ENCODE results near the gene VAV1. TPM values are rescaled to one million over a fixed set of nuclear protein-coding genes. Genes with fewer than 3 reads are reported as not detected.

The VAV1 gene
- total RNA-seq, 4 donors from 2014 or later = 1.0 to 2.0 (median 1.4) TPM

DNA sequence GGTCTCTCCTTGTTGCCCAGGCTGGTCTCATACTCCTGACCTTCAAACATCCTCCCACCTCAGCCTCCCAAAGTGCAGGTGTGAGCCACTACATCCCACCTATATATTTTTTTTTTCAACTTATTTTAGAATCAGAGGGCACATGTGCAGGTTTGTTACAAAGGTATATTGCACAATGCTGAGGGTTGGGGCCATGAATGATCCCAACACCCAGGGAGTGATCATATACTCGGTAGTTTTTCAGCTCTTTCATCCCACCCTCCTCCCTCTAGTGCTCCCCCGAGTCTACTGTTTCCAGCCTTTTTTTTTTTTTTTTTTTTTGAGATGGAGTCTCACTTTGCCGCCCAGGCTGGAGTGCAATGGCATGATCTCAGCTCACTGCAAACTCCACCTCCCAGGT, 76.5 kb downstream of the VAV1 start:
- no peak overlapping the region for H3K4me3 ChIP-seq (ENCODE audit: low read depth, poor library complexity, severe bottlenecking)
- TF ChIP-seq CTCF (IDR thresholded peaks at IDR 0.05) (no peak), POLR2A (IDR thresholded peaks at IDR 0.05) (no peak)
- intact Hi-C loops (cut with DNase I; ENCODE audit: low total_unique reads) = no loop called here
- WGBS, 2 donors = 73 to 84% methylated on average over 3 of the region's 3 CpGs
- no peak for DNase-seq (ENCODE audit: low spot score in 2 of 2)

DNA sequence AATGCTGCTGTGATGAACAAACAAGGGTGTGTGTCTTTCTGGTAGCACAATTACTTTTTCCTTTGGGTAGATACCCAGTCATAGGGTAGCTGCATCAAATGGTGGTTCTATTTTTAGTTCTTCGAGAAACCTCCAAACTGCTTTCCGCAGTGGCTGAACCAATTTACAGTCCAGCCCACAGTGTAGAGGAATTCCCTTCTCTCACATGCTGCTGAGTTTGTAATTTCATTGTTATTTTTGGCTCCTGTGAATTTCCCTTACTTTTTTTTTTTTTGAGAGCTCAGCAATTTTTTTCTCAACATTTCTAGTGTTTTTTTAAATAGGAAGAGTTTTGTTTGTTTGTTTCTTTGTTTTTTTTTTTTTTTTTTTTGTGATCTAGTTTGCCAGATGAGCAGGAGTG, 77.4 kb downstream of the VAV1 start:
- WGBS, 2 donors = 52 to 69% methylated on average over 2 of the region's 2 CpGs
- no peak for DNase-seq (ENCODE audit: low spot score in 2 of 2)
- no peak overlapping the region for H3K4me3 ChIP-seq (ENCODE audit: low read depth, poor library complexity, severe bottlenecking)
- TF ChIP-seq CTCF (IDR thresholded peaks at IDR 0.05) (no peak), POLR2A (IDR thresholded peaks at IDR 0.05) (no peak)
- intact Hi-C loops (cut with DNase I; ENCODE audit: low total_unique reads) = no loop called here

DNA sequence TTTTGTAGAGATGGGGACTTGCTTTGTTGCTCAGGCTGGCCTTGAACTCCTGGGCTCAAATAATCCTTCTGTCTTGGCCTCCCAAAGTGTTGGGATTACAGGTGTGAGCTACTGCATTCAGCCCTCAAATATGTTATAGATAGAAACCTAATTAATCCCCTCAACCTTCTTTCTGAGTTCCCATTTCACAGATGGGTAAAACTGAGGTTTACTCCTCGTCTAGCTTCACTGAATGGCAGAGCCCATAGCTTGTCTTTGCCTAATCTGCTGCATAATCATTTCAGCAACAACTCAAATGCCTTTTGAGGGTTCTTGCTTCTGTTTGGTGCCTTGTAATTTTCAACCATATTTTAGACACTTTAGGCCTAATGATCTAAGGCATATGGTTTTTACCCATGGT, 78.9 kb downstream of the VAV1 start:
- WGBS, 2 donors = 70 to 91% methylated on average over 1 of the region's 1 CpG
- DNase-seq (ENCODE audit: low spot score in 2 of 2) = no peak
- no peak for TF ChIP-seq POLR2A (IDR thresholded peaks at IDR 0.05)
- no peak for TF ChIP-seq CTCF (IDR thresholded peaks at IDR 0.05)
- no peak overlapping the region for H3K4me3 ChIP-seq (ENCODE audit: low read depth, poor library complexity, severe bottlenecking)
- intact Hi-C loops (cut with DNase I; ENCODE audit: low total_unique reads) = no loop called here

DNA sequence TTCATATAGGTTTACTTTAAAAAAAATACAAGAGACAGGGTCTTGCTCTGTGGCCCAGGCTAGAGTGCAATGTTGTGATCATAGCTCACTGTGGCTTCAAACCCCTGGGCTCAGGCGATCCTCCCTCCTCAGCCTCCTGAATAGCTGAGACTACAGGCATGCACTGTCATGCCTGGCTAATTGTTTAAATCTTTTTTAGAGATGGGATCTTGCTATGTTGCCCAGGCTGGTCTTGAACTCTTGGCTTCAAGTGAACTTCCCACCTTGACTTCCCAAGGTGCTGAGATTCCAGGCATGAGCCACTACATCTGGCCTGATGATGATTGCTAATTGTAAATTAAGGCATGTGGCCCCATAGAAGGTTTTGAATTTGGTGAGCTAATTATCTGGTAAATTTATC, 79.5 kb downstream of the VAV1 start:
- intact Hi-C loops (cut with DNase I; ENCODE audit: low total_unique reads) = no loop called here
- TF ChIP-seq CTCF (IDR thresholded peaks at IDR 0.05) (no peak), POLR2A (IDR thresholded peaks at IDR 0.05) (no peak)
- 93 to 94% methylated on average over 1 of the region's 1 CpG for WGBS, 2 donors
- H3K4me3 ChIP-seq (ENCODE audit: low read depth, poor library complexity, severe bottlenecking) = no peak overlapping the region
- DNase-seq (ENCODE audit: low spot score in 2 of 2) = no peak

DNA sequence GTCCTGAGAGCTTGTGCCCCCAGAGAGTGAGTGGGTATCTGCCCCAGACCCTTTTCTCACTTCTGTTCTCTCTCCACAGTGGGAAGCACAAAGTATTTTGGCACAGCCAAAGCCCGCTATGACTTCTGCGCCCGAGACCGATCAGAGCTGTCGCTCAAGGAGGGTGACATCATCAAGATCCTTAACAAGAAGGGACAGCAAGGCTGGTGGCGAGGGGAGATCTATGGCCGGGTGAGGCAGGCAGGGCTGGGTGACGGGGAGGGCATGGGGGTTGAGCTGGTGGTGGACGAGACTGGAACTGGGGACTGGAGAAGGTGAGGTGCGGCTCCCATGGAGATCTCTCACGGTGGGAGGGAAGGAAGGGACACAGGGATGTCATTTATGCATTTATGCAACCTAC, 81.4 kb downstream of the VAV1 start:
- no peak overlapping the region for H3K4me3 ChIP-seq (ENCODE audit: low read depth, poor library complexity, severe bottlenecking)
- 83 to 90% methylated on average over 11 of the region's 11 CpGs for WGBS, 2 donors
- intact Hi-C loops (cut with DNase I; ENCODE audit: low total_unique reads) = no loop called here
- TF ChIP-seq CTCF (IDR thresholded peaks at IDR 0.05) = no peak
- TF ChIP-seq POLR2A (IDR thresholded peaks at IDR 0.05) = no peak
- no peak for DNase-seq (ENCODE audit: low spot score in 2 of 2)

- intact Hi-C loops (cut with DNase I; ENCODE audit: low total_unique reads) = no loop called here
- H3K4me3 ChIP-seq (ENCODE audit: low read depth, poor library complexity, severe bottlenecking) = no peak overlapping the region
- no peak for DNase-seq (ENCODE audit: low spot score in 2 of 2)
- TF ChIP-seq CTCF (IDR thresholded peaks at IDR 0.05) = no peak
- TF ChIP-seq POLR2A (IDR thresholded peaks at IDR 0.05) = no peak
- 78 to 80% methylated on average over 2 of the region's 2 CpGs for WGBS, 2 donors
These were observed 82.2 kb downstream of the VAV1 start for GRCh38 chr19:6854758-6855157.
